GM18505 (cell line): Measurements from ENCODE around the gene UGDH.
"Not testable (repeated sequence)": the region's sequence is repeated elsewhere in the genome, so short reads cannot be mapped to it uniquely, and the experiment has no call there.

Experiments used
- ATAC-seq: cut with Tn5 transposase; IDR thresholded peaks from one replicate; pipeline ENCODE4 v1.9.1; 2021; ENCODE audit not compliant: unreplicated experiment
- POLR2A ChIP-seq: IDR thresholded peaks from 4 replicates; pipeline ENCODE4 v1.6.1; 2011; ENCODE audit warnings: borderline replicate concordance; ENCODE audit not compliant: insufficient read depth, insufficient read length; ENCODE audit errors: extremely low read depth

UGDH gene

GRCh38 chr4:39543034-39543433 is 15.8 kb upstream of the UGDH start:
- no peak for ATAC-seq
- TF ChIP-seq POLR2A, result no peak

DNA sequence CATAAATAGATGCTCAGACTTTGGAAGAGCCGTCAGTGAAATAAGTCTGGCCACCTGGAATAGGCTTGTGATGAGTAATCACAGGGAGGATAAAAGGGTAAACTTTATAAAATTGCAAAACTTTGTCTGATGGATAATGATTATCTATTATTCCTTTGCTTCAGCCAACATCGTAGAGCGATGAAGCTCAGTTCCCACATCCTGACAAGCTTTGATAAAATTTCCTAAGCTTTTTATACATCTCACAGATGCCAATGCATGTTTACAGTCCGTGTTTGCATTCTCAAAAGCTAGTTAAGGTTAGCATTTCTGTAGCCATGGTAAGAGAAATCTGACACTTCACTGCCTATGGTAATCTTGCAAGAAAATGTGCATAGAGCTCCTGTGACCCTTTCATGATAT is 15.4 kb upstream of the UGDH start:
- TF ChIP-seq POLR2A, result no peak
- no peak for ATAC-seq

DNA sequence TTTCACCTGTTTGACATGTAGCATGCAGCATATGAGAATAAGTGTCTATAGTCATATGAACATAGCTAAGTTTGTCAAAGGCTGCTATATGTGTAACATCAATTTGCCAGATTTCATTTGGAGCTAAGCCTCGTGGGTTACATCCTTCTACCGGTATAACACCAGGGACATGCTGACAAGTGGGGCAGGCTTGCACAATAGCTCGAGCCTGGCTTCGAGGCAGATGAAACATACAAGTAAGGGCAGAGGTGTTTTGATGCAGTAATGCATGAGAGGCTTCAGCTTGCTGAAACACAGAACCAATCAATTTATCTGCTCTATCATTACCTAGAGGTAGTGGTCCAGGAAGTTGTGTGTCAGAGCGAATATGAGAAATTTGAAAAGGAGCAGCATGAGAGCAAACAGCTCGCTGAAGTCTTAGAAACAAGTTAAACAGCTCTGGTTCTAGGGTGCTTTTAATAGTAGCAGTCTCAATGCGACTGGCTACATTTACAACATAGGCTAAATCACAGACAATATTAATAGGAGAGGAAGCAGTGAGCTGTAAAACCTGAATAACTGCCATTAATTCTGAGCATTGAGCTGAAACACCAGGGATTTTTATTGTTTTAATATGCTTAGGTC is 14.9 kb upstream of the UGDH start:
- no peak for TF ChIP-seq POLR2A
- ATAC-seq, result no peak

DNA sequence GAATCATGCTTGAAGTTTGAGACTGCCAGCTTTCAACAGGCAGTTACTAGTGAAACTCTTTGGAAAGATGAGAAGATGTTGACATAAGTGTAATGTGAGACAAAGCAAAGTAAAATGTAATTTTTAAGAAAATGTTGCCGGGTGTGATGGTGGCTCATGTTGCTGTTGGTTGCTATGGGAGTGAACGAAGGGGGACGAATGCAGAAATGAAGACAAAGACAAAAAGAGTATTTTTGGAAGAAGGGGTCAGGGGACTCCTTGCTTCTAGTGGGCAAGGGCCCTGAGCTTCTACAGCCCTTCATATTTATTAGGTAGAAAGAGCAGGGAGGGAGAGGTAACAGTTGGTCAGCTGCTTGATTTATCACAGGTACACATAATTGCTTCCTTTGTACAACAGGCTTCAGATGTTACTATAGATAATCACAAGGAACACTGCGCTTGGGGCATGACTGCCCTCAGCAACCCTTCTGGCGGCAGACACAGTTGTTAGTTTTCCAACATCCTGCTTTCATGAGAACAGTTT is 11.9 kb upstream of the UGDH start:
- no peak for ATAC-seq
- no peak for TF ChIP-seq POLR2A

GRCh38 chr4:39533541-39533940 is 6.3 kb upstream of the UGDH start:
- no peak for TF ChIP-seq POLR2A

GRCh38 chr4:39532237-39532636 is 5.0 kb upstream of the UGDH start:
- not testable (repeated sequence) for ATAC-seq

More at GRCh38 chr4:39533541-39533940, 6.3 kb upstream of the UGDH start:
- no peak for ATAC-seq

- no peak for TF ChIP-seq POLR2A
- ATAC-seq, result no peak
Observed at GRCh38 chr4:39530682-39531081, 3.4 kb upstream of the UGDH start.

DNA sequence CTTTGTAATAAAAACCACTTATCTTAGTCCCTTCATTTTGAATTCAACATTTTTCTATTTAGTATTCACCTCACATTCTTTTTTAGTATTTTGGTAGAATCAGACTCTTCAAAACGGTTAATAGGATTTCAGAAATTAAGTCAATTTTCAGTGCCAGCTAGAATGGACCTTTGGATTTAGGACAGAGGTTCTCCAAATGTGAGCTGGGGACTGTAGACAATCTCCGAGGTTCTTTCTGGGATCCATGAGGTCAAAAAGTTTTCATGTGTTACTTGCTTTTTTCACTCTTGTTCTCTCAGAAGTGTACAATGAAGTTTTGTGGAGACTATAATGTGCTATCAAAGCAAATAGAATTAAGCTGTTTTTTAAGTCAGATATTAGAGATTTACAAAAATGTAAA is 2.3 kb upstream of the UGDH start:
- no peak for TF ChIP-seq POLR2A
- no peak for ATAC-seq

- peak; percentile 2 for ATAC-seq
- no peak for TF ChIP-seq POLR2A
Observed at GRCh38 chr4:39528061-39528465, 824 bp upstream of the UGDH start.

GRCh38 chr4:39526765-39527295 is 409 bp downstream of the UGDH start:
- TF ChIP-seq POLR2A, result no peak
- ATAC-seq, result no peak

- no peak for TF ChIP-seq POLR2A
- no peak for ATAC-seq
Observed at GRCh38 chr4:39525822-39526690, 1.2 kb downstream of the UGDH start.

DNA sequence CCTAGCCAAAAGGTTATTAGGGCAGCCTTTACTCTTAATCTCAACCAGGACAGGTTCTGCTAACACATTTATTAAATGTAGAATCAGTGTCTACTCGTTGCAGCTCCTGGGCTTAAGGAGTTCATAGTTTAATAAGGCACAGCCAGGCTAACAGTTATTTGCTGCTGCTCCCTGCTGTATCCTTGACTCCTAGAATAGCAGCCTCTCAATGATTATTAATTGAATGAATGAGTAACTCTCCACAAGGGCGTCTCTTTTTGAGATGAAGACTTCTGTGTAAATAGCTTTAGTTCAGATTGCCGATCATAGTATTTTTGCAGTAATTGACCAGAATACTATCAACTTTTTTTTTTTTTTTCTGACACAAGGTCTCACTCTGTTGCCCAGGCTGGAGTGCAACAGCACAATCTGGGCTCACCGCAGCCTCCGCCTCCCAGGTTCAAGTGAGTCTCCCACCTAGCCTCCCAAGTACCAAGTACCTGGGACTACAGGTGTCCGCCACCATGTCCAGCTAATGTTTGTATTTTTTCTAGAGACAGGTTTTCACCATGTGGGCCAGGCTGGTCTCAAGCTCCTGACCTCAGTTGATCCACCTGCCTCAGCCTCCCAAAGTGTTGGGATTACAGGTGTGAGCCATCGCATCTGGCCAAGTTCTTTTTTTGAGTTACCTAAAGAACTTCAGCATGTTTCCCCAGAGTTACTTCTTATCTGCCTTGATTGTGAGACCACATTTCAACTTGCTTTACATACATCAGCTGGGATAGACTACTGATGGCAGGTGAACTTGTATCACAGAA is 2.9 kb downstream of the UGDH start:
- ATAC-seq, result no peak
- no peak for TF ChIP-seq POLR2A

GRCh38 chr4:39522068-39522467 is 5.2 kb downstream of the UGDH start:
- ATAC-seq, result no peak
- TF ChIP-seq POLR2A, result no peak
